Measurements from ENCODE around the gene MBD6.

DNA sequence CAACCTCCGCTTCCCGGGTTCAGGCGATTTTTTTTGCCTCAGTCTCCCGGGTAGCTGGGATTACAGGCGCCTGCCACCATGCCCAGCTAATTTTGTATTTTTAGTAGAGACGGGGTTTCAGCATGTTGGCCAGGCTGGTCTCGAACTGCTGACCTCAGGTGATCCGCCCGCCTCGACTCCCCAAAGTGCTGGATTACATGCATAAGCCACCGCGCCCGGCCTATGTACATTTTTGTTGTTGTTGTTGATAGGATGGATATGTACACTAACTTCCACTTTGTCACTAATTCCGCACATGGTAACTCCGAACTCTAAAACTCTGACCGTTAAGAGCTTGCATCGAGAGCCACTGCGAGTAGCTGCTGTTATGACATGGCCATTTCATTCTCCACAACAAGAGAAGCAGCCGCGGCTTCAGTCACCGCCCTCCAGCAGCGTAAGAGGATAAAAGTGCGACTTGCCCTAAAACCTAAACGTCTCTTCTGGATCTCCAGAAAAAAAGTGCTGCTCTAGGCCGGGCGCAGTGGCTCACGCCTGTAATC is 35.5 kb upstream of the MBD6 start:
- TF ChIP-seq, protein P1, sequence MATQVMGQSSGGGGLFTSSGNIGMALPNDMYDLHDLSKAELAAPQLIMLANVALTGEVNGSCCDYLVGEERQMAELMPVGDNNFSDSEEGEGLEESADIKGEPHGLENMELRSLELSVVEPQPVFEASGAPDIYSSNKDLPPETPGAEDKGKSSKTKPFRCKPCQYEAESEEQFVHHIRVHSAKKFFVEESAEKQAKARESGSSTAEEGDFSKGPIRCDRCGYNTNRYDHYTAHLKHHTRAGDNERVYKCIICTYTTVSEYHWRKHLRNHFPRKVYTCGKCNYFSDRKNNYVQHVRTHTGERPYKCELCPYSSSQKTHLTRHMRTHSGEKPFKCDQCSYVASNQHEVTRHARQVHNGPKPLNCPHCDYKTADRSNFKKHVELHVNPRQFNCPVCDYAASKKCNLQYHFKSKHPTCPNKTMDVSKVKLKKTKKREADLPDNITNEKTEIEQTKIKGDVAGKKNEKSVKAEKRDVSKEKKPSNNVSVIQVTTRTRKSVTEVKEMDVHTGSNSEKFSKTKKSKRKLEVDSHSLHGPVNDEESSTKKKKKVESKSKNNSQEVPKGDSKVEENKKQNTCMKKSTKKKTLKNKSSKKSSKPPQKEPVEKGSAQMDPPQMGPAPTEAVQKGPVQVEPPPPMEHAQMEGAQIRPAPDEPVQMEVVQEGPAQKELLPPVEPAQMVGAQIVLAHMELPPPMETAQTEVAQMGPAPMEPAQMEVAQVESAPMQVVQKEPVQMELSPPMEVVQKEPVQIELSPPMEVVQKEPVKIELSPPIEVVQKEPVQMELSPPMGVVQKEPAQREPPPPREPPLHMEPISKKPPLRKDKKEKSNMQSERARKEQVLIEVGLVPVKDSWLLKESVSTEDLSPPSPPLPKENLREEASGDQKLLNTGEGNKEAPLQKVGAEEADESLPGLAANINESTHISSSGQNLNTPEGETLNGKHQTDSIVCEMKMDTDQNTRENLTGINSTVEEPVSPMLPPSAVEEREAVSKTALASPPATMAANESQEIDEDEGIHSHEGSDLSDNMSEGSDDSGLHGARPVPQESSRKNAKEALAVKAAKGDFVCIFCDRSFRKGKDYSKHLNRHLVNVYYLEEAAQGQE (IDR thresholded peaks at IDR 0.05; ENCODE audit: insufficient replicate concordance, low read depth) = no peak
- TF ChIP-seq, protein P2, sequence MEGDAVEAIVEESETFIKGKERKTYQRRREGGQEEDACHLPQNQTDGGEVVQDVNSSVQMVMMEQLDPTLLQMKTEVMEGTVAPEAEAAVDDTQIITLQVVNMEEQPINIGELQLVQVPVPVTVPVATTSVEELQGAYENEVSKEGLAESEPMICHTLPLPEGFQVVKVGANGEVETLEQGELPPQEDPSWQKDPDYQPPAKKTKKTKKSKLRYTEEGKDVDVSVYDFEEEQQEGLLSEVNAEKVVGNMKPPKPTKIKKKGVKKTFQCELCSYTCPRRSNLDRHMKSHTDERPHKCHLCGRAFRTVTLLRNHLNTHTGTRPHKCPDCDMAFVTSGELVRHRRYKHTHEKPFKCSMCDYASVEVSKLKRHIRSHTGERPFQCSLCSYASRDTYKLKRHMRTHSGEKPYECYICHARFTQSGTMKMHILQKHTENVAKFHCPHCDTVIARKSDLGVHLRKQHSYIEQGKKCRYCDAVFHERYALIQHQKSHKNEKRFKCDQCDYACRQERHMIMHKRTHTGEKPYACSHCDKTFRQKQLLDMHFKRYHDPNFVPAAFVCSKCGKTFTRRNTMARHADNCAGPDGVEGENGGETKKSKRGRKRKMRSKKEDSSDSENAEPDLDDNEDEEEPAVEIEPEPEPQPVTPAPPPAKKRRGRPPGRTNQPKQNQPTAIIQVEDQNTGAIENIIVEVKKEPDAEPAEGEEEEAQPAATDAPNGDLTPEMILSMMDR (IDR thresholded peaks at IDR 0.05; ENCODE audit: insufficient read depth, low read length) = no peak
- TF ChIP-seq POLR2AphosphoS5 (IDR thresholded peaks at IDR 0.05; ENCODE audit: low read depth) (no peak), SPI1 (IDR thresholded peaks at IDR 0.05; ENCODE audit: borderline replicate concordance, low read depth) (no peak)

All from HL-60 (cell line).